ENCODE data around the gene WHRN.
A peak's percentile ranks its signal among the peaks of the same experiment; 100 is the strongest.

- TF ChIP-seq POLR2AphosphoS5 (IDR thresholded peaks at IDR 0.05) (peak in 2 of 3 donors; percentile 44 to 60), POLR2A (IDR thresholded peaks at IDR 0.05) (no peak)
These were observed 112.5 kb downstream of the WHRN start for GRCh38 chr9:114392749-114393112.

All from transverse colon (tissue), 3 donors.